ENCODE measurements around the gene MAP9. TPM values are rescaled to one million over a fixed set of nuclear protein-coding genes. Genes with fewer than 3 reads are reported as not detected.
"Not testable (repeated sequence)": the region's sequence is repeated elsewhere in the genome, so short reads cannot be mapped to it uniquely, and the experiment has no call there.

MAP9 gene
- polyA plus RNA-seq, 1 donor from 2014 or later = 36.0 TPM

DNA sequence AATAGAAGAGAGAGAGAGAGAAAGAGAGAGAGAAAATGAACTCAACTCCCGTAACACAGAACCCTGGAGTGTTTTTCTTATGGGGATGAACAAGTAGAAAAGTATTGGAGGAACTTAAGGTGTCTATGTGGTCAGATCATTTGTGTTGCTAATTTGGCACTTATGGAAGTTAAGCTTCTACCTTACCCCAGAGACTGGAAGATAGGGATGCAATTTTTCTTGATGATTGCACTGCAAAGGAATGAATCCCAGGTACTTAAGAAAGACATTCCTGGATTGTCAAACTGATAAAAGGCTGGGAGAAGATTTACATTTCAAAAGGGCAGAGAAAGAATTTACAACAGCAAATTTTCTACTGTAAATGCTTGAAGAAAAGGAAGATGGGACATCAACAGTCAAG is 57.2 kb downstream of the MAP9 start:
- Histone ChIP-seq H4K20me1 (ENCODE audit: insufficient read depth) (no peaks in the 10 kb centered on the region), H3K4me3 (ENCODE audit: low read length) (no peak overlapping the region), H2AFZ (ENCODE audit: low read depth, low read length) (no peak overlapping the region), H3K79me2 (replicated peaks; ENCODE audit: insufficient read depth, low read length) (no peaks in the 10 kb centered on the region), H3K9me3 (ENCODE audit: low read length) (no peaks in the 10 kb centered on the region), H3K27ac (ENCODE audit: low read length) (no peak overlapping the region), H3K36me3 (ENCODE audit: insufficient read depth, low read length) (no peaks in the 10 kb centered on the region), H3K27me3 (ENCODE audit: insufficient read depth, low read depth, low read length) (no peaks in the 10 kb centered on the region), H3F3A (ENCODE audit: insufficient read depth, low read length, poor library complexity, severe bottlenecking) (no peaks in the 10 kb centered on the region), H3K4me2 (ENCODE audit: low read length) (no peak overlapping the region), H3K9ac (ENCODE audit: low read length) (no peak overlapping the region), H3K9me2 (ENCODE audit: insufficient read depth, low read length) (no peaks in the 10 kb centered on the region)
- no peak for TF ChIP-seq TAF1 (IDR thresholded peaks at IDR 0.05; ENCODE audit: low read depth)
- TF ChIP-seq EZH2 (IDR thresholded peaks at IDR 0.05; ENCODE audit: borderline replicate concordance, insufficient read depth, low read length, poor library complexity, severe bottlenecking) = no peak
- TF ChIP-seq, protein P1, sequence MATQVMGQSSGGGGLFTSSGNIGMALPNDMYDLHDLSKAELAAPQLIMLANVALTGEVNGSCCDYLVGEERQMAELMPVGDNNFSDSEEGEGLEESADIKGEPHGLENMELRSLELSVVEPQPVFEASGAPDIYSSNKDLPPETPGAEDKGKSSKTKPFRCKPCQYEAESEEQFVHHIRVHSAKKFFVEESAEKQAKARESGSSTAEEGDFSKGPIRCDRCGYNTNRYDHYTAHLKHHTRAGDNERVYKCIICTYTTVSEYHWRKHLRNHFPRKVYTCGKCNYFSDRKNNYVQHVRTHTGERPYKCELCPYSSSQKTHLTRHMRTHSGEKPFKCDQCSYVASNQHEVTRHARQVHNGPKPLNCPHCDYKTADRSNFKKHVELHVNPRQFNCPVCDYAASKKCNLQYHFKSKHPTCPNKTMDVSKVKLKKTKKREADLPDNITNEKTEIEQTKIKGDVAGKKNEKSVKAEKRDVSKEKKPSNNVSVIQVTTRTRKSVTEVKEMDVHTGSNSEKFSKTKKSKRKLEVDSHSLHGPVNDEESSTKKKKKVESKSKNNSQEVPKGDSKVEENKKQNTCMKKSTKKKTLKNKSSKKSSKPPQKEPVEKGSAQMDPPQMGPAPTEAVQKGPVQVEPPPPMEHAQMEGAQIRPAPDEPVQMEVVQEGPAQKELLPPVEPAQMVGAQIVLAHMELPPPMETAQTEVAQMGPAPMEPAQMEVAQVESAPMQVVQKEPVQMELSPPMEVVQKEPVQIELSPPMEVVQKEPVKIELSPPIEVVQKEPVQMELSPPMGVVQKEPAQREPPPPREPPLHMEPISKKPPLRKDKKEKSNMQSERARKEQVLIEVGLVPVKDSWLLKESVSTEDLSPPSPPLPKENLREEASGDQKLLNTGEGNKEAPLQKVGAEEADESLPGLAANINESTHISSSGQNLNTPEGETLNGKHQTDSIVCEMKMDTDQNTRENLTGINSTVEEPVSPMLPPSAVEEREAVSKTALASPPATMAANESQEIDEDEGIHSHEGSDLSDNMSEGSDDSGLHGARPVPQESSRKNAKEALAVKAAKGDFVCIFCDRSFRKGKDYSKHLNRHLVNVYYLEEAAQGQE (IDR thresholded peaks at IDR 0.05; ENCODE audit: borderline replicate concordance) = no peak
- no peak for TF ChIP-seq MXI1 (conservative IDR thresholded peaks at IDR 0.05; ENCODE audit: poor library complexity, severe bottlenecking)
- no peak for TF ChIP-seq RAD21 (conservative IDR thresholded peaks at IDR 0.05)
- no peak for TF ChIP-seq EP300 (conservative IDR thresholded peaks at IDR 0.05; ENCODE audit: poor library complexity, severe bottlenecking)
- TF ChIP-seq SMC3 (conservative IDR thresholded peaks at IDR 0.05; ENCODE audit: poor library complexity) = no peak
- TF ChIP-seq POLR2AphosphoS5 (IDR thresholded peaks at IDR 0.05) = no peak
- TF ChIP-seq CTCF (IDR thresholded peaks at IDR 0.05; ENCODE audit: poor library complexity, severe bottlenecking) = no peak

DNA sequence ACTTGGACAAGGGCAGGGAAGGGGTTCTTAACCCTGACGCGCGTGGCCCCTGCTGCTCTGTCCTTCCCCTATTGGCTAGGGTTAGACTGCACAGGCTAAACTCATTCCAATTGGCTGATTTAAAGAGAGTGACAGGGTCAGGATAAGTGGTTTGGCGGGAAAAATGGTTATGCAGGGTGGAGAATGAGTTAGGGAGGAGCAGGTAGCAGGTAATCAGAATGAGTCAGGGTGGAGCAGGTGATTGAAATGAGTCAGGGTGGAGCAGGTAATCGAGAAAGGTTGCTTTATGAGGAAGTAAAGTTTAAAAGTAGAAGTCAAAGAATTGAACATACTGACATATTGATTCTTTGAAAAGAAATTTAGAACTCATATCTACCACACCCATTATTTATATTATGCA is 64.7 kb downstream of the MAP9 start:
- not testable (repeated sequence) for H3K4me2 ChIP-seq (ENCODE audit: low read length); H3K9me2 ChIP-seq (ENCODE audit: insufficient read depth, low read length); H3K79me2 ChIP-seq (replicated peaks; ENCODE audit: insufficient read depth, low read length); H2AFZ ChIP-seq (ENCODE audit: low read depth, low read length); H3K9me3 ChIP-seq (ENCODE audit: low read length); H3K36me3 ChIP-seq (ENCODE audit: insufficient read depth, low read length); H3K4me3 ChIP-seq (ENCODE audit: low read length); H3K9ac ChIP-seq (ENCODE audit: low read length); H3K27ac ChIP-seq (ENCODE audit: low read length); H3F3A ChIP-seq (ENCODE audit: insufficient read depth, low read length, poor library complexity, severe bottlenecking); H4K20me1 ChIP-seq (ENCODE audit: insufficient read depth); H3K27me3 ChIP-seq (ENCODE audit: insufficient read depth, low read depth, low read length)

- Histone ChIP-seq H2AFZ (ENCODE audit: low read depth, low read length) (no peak overlapping the region), H3K9ac (ENCODE audit: low read length) (no peak overlapping the region), H4K20me1 (ENCODE audit: insufficient read depth) (no peaks in the 10 kb centered on the region), H3K9me3 (ENCODE audit: low read length) (no peaks in the 10 kb centered on the region), H3K27ac (ENCODE audit: low read length) (no peak overlapping the region), H3K4me3 (ENCODE audit: low read length) (no peak overlapping the region), H3K36me3 (ENCODE audit: insufficient read depth, low read length) (no peaks in the 10 kb centered on the region), H3K27me3 (ENCODE audit: insufficient read depth, low read depth, low read length) (no peaks in the 10 kb centered on the region), H3F3A (ENCODE audit: insufficient read depth, low read length, poor library complexity, severe bottlenecking) (no peaks in the 10 kb centered on the region), H3K79me2 (replicated peaks; ENCODE audit: insufficient read depth, low read length) (no peaks in the 10 kb centered on the region), H3K4me2 (ENCODE audit: low read length) (no peak overlapping the region), H3K9me2 (ENCODE audit: insufficient read depth, low read length) (no peaks in the 10 kb centered on the region)
- TF ChIP-seq EP300 (conservative IDR thresholded peaks at IDR 0.05; ENCODE audit: poor library complexity, severe bottlenecking) = no peak
- TF ChIP-seq SMC3 (conservative IDR thresholded peaks at IDR 0.05; ENCODE audit: poor library complexity) = no peak
- TF ChIP-seq, protein P1 (IDR thresholded peaks at IDR 0.05; ENCODE audit: borderline replicate concordance) = no peak
- TF ChIP-seq TAF1 (IDR thresholded peaks at IDR 0.05; ENCODE audit: low read depth) = no peak
- TF ChIP-seq MXI1 (conservative IDR thresholded peaks at IDR 0.05; ENCODE audit: poor library complexity, severe bottlenecking) = no peak
- TF ChIP-seq POLR2AphosphoS5 (IDR thresholded peaks at IDR 0.05) = no peak
- no peak for TF ChIP-seq EZH2 (IDR thresholded peaks at IDR 0.05; ENCODE audit: borderline replicate concordance, insufficient read depth, low read length, poor library complexity, severe bottlenecking)
- no peak for TF ChIP-seq RAD21 (conservative IDR thresholded peaks at IDR 0.05)
- no peak for TF ChIP-seq CTCF (IDR thresholded peaks at IDR 0.05; ENCODE audit: poor library complexity, severe bottlenecking)
Observed at GRCh38 chr4:155307731-155308277, 69.0 kb downstream of the MAP9 start.
